Spleen (tissue), 7 donors: Measurements from ENCODE around the gene HIVEP3.

Source experiments
- POLR2A ChIP-seq, 3 donors: fragments of 450-650 bp; IDR thresholded peaks; one replicate each; pipeline ENCODE4 v1.5.1; 2017; ENCODE audit warnings: antibody characterized with exemption in 3 of 3, mild to moderate bottlenecking in 1 of 3
- POLR2AphosphoS5 ChIP-seq, 3 donors: sonication (generic); formaldehyde crosslinking; IDR thresholded peaks; one replicate each; pipeline ENCODE4 v1.5.1; 2017; ENCODE audit warnings: antibody characterized with exemption in 3 of 3
- TF ChIP-seq, protein P1 (sequence below), 11 experiments: fragments of 200-600 bp in 7 of 11; fragments of 450-650 bp in 4 of 11; sonication (generic) in 4 of 11; IDR thresholded peaks in 8 of 11; conservative IDR thresholded peaks in 3 of 11; 1 replicate in 7 of 11; 2 replicates in 4 of 11; pipeline versions ENCODE4 v1.4.0 to v1.8.0; 2016 to 2021; ENCODE audit warnings: antibody characterized with exemption in 11 of 11, inconsistent platforms in 4 of 11, mild to moderate bottlenecking in 1 of 11
- donor health status: DM: no; HTN: no; CAD: no; lungs with moderate emphysema.
- donor health status: DM: no; HTN: no; CAD: no.
- donor health status: DM: no; HTN: no; CAD: no.

DNA sequence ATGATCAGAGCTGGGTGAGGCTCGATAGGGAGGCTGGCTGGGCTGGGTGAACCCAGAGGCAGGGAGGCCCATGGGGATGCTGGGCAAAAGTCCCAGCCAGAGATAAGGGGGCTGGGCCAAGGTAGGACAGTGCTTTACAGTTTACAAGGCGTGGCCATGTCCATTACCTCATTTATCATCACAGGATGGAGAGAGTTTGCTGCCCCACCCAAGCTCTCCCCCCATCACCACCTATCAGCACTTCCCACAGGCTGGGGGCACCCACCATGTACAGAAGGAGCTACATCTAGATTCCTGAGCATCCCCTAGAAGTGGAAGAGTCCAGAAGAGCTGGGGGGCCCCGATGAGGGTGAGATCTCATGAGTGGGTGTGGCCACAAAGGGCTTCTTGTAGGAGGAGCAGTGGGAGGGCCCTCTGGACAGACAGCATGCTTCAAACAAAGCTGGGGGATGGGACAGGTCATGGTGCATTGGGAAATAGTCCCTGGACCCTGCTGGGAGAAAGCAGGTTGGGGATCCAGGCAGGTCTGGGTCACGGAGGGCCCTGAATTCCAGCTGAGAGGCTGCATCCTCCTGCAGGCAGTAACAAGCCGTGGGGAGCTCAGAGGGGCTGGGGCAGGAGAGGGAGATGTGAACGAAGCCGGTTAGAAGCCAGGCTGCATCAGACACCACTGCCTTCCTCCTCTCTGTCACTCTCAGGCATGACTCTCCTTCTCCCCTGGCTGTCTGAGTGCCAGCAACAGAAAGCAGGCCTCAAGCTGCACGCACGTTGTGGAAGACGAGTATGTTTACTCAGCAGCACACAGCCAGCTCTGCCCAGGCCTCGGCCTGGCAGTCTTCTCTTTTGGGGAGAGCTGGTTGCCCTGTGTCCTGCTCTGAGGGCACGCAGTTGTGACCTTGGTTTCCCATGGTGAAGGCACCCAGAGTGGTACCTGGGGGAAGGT lies 202.3 kb downstream of the HIVEP3 start:
- TF ChIP-seq, protein P1, sequence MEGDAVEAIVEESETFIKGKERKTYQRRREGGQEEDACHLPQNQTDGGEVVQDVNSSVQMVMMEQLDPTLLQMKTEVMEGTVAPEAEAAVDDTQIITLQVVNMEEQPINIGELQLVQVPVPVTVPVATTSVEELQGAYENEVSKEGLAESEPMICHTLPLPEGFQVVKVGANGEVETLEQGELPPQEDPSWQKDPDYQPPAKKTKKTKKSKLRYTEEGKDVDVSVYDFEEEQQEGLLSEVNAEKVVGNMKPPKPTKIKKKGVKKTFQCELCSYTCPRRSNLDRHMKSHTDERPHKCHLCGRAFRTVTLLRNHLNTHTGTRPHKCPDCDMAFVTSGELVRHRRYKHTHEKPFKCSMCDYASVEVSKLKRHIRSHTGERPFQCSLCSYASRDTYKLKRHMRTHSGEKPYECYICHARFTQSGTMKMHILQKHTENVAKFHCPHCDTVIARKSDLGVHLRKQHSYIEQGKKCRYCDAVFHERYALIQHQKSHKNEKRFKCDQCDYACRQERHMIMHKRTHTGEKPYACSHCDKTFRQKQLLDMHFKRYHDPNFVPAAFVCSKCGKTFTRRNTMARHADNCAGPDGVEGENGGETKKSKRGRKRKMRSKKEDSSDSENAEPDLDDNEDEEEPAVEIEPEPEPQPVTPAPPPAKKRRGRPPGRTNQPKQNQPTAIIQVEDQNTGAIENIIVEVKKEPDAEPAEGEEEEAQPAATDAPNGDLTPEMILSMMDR (IDR thresholded peaks at IDR 0.05 in 8 of 11, conservative IDR thresholded peaks at IDR 0.05 in 3 of 11): no peak
- no peak for TF ChIP-seq POLR2AphosphoS5 (IDR thresholded peaks at IDR 0.05)
- no peak for TF ChIP-seq POLR2A (IDR thresholded peaks at IDR 0.05)
